SJSA1 (cell line): ENCODE measurements around the gene MYO7A. TPM values are rescaled to one million over a fixed set of nuclear protein-coding genes. Genes with fewer than 3 reads are reported as not detected.
A peak's percentile ranks its signal among the peaks of the same experiment; 100 is the strongest.

Experiments used
- DNase-seq, 2 experiments: peaks; one replicate each; pipeline ENCODE4 v3.0.0-alpha.2; 2015 to 2020; ENCODE audit warnings: low spot score in 2 of 2, low read depth in 1 of 2
- H3K27ac ChIP-seq: fragments of 250-450 bp; sonication (Bioruptor Pico); 2 replicates; pipeline ENCODE4 v1.5.1; 2020; ENCODE audit warnings: mild to moderate bottlenecking, moderate library complexity
- H3K27me3 ChIP-seq: fragments of 250-450 bp; sonication (Bioruptor Pico); replicated peaks from 2 replicates; pipeline ENCODE4 v1.5.1; 2020; ENCODE audit warnings: mild to moderate bottlenecking, moderate library complexity
- H3K36me3 ChIP-seq: fragments of 250-450 bp; sonication (Bioruptor Pico); 2 replicates; pipeline ENCODE4 v1.5.1; 2020; ENCODE audit warnings: mild to moderate bottlenecking
- H3K4me1 ChIP-seq: fragments of 250-450 bp; sonication (Bioruptor Pico); replicated peaks from 2 replicates; pipeline ENCODE4 v1.6.1; 2021; ENCODE audit warnings: mild to moderate bottlenecking
- H3K4me3 ChIP-seq: fragments of 250-450 bp; sonication (Bioruptor Pico); 2 replicates; pipeline ENCODE4 v1.5.1; 2020; ENCODE audit warnings: mild to moderate bottlenecking
- H3K9me3 ChIP-seq: fragments of 250-450 bp; sonication (Bioruptor Pico); replicated peaks from 2 replicates; pipeline ENCODE4 v1.5.1; 2020; ENCODE audit warnings: mild to moderate bottlenecking
- total RNA-seq: library from RNA; depleted of rRNA; stranded (reverse); fragments of >200 nt; shearing (Covaris generic); gene quantifications from 2 replicates; pipeline ENCODE4 v1.2.3, GENCODE V29; 2014; rRNA removed

The MYO7A gene
- total RNA-seq, result not detected in 2 replicates

DNA sequence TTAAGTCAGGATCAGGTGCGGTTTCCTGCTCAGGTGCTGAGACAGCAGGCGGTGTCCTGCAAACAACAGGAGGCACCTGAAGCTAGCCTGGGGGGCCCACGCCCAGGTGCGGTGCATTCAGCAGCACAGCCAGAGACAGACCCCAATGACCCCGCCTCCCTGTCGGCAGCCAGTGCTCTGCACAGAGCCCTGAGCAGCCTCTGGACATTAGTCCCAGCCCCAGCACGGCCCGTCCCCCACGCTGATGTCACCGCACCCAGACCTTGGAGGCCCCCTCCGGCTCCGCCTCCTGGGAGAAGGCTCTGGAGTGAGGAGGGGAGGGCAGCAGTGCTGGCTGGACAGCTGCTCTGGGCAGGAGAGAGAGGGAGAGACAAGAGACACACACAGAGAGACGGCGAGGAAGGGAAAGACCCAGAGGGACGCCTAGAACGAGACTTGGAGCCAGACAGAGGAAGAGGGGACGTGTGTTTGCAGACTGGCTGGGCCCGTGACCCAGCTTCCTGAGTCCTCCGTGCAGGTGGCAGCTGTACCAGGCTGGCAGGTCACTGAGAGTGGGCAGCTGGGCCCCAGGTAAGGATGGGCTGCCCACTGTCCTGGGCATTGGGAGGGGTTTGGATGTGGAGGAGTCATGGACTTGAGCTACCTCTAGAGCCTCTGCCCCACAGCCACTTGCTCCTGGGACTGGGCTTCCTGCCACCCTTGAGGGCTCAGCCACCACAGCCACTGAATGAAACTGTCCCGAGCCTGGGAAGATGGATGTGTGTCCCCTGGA lies at the start of gene MYO7A:
MYO7A (plus strand) TSS at position 327 of the 772 bp plus-strand sequence. CDS start 2,389 bp downstream, outside the sequence.
- H3K27me3 ChIP-seq, result no peaks in the 10 kb centered on the region
- H3K4me1 ChIP-seq, result peaks cover 13% of the 10 kb centered on the region
- no peak within 1 kb of the TSS for H3K27ac ChIP-seq
- no peaks in the 10 kb centered on the region for H3K9me3 ChIP-seq
- no peaks in the 10 kb centered on the region for H3K36me3 ChIP-seq
- H3K4me3 ChIP-seq, result peak within 1 kb of the TSS; percentile 29
- DNase-seq, result peak in 1 of 2 experiments; percentile 11

- Histone ChIP-seq H3K36me3 (no peaks in the 10 kb centered on the region), H3K27ac (no peak overlapping the region), H3K4me1 (peaks cover 9% of the 10 kb centered on the region), H3K9me3 (no peaks in the 10 kb centered on the region), H3K27me3 (no peaks in the 10 kb centered on the region), H3K4me3 (no peak overlapping the region)
- DNase-seq, result no peak
These were observed 48.4 kb upstream of the MYO7A start for GRCh38 chr11:77079666-77080065.

DNA sequence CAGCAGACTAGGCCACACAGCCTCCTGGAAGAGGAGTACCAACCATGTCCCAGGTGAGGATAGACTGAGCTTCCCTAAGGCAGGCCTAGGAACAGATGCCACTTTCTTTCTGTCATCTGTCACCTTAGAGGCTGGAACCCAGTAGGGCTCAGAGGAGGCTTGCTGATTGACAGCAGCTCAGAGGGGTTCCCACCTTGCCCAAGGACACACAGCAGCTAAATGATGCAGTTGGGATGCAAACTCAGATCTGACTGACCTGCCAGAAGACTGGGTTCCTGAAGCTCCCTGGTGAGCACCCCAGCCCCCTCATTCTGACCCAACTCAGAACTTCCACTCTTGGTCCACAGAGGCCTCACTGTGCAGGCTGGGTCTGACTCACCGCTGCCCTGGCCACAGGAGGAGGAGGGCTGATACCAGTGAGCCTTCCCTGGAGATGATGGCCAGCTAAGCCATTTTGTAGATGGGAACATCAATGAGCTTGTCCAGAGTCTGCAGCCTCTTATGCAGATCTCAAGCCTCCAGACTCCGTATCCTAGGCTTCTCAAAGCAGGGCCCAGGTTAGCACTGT lies 47.3 kb upstream of the MYO7A start:
- Histone ChIP-seq H3K4me3 (no peak overlapping the region), H3K36me3 (0 out of 2 replicates have a peak, but pooled peaks cover 2% of the 10 kb centered on the region), H3K27ac (no peak overlapping the region), H3K9me3 (no peaks in the 10 kb centered on the region), H3K27me3 (no peaks in the 10 kb centered on the region), H3K4me1 (peaks cover 6% of the 10 kb centered on the region)
- DNase-seq, result no peak

- Histone ChIP-seq H3K27ac (no peak overlapping the region), H3K27me3 (no peaks in the 10 kb centered on the region), H3K9me3 (no peaks in the 10 kb centered on the region), H3K36me3 (0 out of 2 replicates have a peak, but pooled peaks cover 2% of the 10 kb centered on the region), H3K4me1 (peaks cover 6% of the 10 kb centered on the region), H3K4me3 (no peak overlapping the region)
- DNase-seq, result no peak
These were observed 46.6 kb upstream of the MYO7A start for GRCh38 chr11:77081381-77081851.

DNA sequence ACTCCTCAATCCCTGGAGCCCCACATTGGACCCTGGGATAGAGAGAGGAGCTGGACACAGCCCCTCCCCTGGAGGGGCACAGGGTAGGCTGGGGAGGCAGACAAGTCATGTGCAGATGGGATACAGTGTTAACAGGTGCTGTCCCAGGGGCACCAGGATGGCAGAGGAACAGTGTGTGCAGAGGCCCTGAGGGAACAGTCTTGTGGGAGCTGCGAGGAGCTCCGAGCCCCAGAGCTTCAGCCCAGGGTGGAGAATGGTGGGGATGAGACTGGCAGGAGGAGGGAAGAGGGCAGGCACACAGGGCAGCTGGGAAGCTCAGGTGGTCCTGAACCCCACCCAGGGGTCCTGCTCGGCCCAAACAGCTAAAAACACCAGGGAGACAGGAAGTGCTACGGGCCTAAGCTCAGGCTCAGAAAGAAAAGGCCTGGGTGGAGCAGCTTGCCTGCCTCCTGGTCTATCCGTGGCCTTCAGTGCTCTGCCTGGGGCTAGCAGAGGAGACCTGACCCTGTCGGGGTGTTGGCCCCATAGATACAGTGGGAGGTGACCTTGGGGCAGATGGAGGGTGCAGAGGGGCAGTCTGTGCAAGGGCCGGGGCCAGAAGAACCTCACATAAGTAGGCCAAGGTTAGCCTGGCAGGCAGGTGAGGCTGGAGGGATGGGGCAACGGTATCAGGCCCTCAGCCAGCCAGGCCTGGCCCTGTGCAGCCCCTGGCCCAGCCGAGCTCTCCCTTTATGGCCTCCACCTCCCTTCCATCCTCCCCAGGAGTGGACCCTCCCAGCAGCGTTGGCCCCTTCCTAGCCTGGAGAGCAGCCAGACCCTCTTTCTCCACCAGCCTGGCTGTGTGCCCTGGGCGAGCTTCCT lies 45.8 kb upstream of the MYO7A start:
- H3K4me3 ChIP-seq, result no peak overlapping the region
- H3K4me1 ChIP-seq, result peaks cover 6% of the 10 kb centered on the region
- 0 out of 2 replicates have a peak, but pooled peaks cover 2% of the 10 kb centered on the region for H3K36me3 ChIP-seq
- H3K9me3 ChIP-seq, result no peaks in the 10 kb centered on the region
- DNase-seq, result no peak
- no peak overlapping the region for H3K27ac ChIP-seq
- H3K27me3 ChIP-seq, result no peaks in the 10 kb centered on the region

DNA sequence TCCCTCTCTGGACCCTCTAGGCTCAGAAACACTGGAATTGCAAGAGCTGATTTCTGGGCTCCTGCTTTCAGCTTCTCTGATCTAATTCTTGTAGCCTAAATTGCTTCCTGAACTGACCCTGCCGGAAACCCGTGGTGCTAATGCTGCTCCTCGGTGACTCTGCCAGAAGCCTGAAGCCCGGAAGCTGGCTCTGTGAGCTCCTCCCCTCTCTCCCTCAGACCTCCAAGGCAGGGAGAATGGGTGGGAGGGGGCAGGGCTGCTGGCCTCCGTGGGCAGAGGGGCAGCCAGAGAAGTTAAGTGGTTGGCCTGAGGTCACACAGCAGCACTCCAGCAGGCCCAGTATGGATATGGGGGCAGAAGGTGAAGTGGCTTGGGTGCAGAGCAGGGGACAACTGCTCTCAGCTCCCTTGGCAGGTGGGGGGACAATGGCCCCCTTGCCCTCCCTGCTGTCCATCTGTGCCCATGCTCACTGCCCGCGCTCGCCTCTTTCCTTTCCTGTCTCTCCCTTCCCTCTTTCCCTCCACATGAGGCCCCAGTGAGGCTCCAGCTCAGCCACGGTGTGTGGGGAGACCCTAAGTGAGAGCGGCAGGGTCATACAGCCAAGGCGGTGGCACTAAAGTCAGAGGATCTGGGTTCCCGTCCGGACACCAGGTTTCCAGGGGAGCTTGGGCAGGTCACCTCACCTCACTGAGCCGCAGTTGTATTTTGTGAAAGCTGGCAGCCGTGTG lies 45.0 kb upstream of the MYO7A start:
- DNase-seq, result no peak
- 0 out of 2 replicates have a peak, but pooled peaks cover 2% of the 10 kb centered on the region for H3K36me3 ChIP-seq
- H3K27ac ChIP-seq, result no peak overlapping the region
- H3K4me1 ChIP-seq, result peaks cover 6% of the 10 kb centered on the region
- no peaks in the 10 kb centered on the region for H3K9me3 ChIP-seq
- no peaks in the 10 kb centered on the region for H3K27me3 ChIP-seq
- no peak overlapping the region for H3K4me3 ChIP-seq

DNA sequence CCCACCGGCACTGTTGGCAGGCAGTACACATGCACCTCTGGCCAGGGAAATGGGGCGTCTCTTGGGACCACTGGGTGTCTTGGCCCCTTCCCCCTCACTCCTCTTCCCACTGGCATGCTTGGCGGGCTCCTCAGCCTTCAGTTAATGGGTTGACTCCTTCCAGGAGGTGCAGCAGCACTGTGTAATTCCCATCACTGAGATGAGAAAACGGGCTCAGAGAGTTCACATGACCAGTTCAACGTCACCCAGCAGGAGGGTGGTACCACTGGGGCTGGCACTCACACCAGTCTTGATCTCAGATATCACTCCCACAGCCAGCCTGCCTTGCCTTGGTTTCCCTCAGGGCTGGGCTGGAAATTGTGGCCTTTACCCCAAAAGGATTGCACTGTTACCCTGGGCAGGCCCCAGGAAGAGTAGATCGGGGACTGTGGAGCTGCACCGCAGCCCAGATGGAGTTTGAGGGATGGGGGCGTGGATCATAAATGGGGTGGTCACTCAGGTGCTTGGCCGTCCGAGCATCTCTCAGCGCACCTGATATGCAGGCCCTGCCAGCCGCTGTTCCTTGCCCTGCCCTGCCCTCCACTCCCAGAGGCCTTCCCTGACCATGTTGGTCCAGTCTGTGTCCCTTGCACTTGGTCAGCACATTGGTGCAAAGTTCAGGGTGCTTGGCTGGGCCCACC lies 44.3 kb upstream of the MYO7A start:
- no peaks in the 10 kb centered on the region for H3K9me3 ChIP-seq
- H3K4me1 ChIP-seq, result peaks cover 6% of the 10 kb centered on the region
- H3K27me3 ChIP-seq, result no peaks in the 10 kb centered on the region
- DNase-seq, result no peak
- H3K4me3 ChIP-seq, result no peak overlapping the region
- H3K27ac ChIP-seq, result no peak overlapping the region
- 0 out of 2 replicates have a peak, but pooled peaks cover 2% of the 10 kb centered on the region for H3K36me3 ChIP-seq

GRCh38 chr11:77084581-77085191 lies 43.4 kb upstream of the MYO7A start:
- DNase-seq, result no peak
- no peak overlapping the region for H3K4me3 ChIP-seq

DNA sequence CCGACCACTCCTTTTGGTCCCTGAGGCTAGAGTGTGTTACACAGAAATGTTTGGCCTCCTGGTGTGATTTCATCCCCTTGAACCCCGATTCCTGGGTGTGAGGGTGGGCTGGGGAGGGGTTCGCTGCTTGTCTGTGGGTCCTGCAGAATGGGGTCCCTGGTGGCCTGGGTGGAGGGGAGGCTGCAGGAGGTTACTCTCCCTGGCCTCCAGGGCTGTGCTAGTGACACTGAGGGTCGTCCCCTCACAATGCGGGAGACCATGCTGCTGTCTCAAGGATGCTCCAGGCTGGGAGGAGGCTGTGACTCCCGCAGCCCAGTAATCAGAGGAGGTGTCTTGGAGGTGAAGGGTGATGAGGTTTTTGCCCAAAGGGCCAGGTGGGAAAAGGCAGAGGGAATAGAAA lies 42.4 kb upstream of the MYO7A start:
- no peaks in the 10 kb centered on the region for H3K9me3 ChIP-seq
- peaks cover 6% of the 10 kb centered on the region for H3K4me1 ChIP-seq
- no peaks in the 10 kb centered on the region for H3K27me3 ChIP-seq
- DNase-seq, result no peak
- H3K4me3 ChIP-seq, result no peak overlapping the region
- no peak overlapping the region for H3K27ac ChIP-seq
- H3K36me3 ChIP-seq, result 0 out of 2 replicates have a peak, but pooled peaks cover 2% of the 10 kb centered on the region

More at GRCh38 chr11:77084581-77085191, 43.4 kb upstream of the MYO7A start:
- Histone ChIP-seq H3K27me3 (no peaks in the 10 kb centered on the region), H3K36me3 (0 out of 2 replicates have a peak, but pooled peaks cover 2% of the 10 kb centered on the region), H3K4me1 (peaks cover 6% of the 10 kb centered on the region), H3K27ac (no peak overlapping the region), H3K9me3 (no peaks in the 10 kb centered on the region)

- Histone ChIP-seq H3K27ac (no peak overlapping the region), H3K27me3 (no peaks in the 10 kb centered on the region), H3K4me3 (no peak overlapping the region), H3K36me3 (0 out of 2 replicates have a peak, but pooled peaks cover 2% of the 10 kb centered on the region), H3K4me1 (peaks cover 6% of the 10 kb centered on the region), H3K9me3 (no peaks in the 10 kb centered on the region)
- DNase-seq, result no peak
These were observed 41.2 kb upstream of the MYO7A start for GRCh38 chr11:77086521-77087472.

GRCh38 chr11:77087723-77088225 lies 40.3 kb upstream of the MYO7A start:
- Histone ChIP-seq H3K4me1 (peaks cover 2% of the 10 kb centered on the region), H3K9me3 (no peaks in the 10 kb centered on the region), H3K27me3 (no peaks in the 10 kb centered on the region), H3K4me3 (no peak overlapping the region), H3K36me3 (0 out of 2 replicates have a peak, but pooled peaks cover 2% of the 10 kb centered on the region), H3K27ac (no peak overlapping the region)
- no peak for DNase-seq
